ENCODE data around the gene ATG7.

DNA sequence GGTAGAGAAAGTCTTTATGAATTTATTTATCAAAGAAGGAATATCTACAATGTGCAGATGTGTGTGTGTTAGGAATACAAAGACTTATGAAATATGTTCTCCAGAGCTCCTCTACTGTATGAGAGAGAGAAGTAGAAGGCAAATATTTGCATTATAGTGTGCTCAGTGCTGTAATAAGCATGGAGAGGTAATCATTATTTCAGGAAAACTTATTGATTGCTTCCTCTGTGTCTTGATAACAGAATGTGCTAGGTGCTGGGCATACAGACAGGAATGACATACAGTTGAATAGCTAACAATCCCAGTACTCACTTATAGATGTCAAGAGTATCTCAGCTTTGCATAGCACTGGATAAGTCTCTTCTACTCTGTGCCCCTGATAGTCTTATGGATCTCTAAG lies 30.2 kb downstream of the ATG7 start:
- no peak for TF ChIP-seq POLR2AphosphoS5 (IDR thresholded peaks at IDR 0.05; ENCODE audit: borderline replicate concordance, low read depth, low read length)
- no peak for TF ChIP-seq EZH2 (IDR thresholded peaks at IDR 0.05)
- no peak for TF ChIP-seq FOXP2 (optimal IDR thresholded peaks at IDR 0.05; ENCODE audit: control extremely low read depth, extremely low read length, insufficient read depth)

Data from SK-N-MC (cell line).